Hair follicle dermal papilla cell (primary cell): ENCODE measurements around the gene TNPO1. TPM values are rescaled to one million over a fixed set of nuclear protein-coding genes. Genes with fewer than 3 reads are reported as not detected.

ENCODE experiments used
- small RNA-seq: library from RNA; depleted of rRNA; stranded (forward); fragments of <200 nt; gene quantifications from one replicate; pipeline ENCODE3, GENCODE V24; 2012
- total RNA-seq: library from RNA; depleted of rRNA; stranded (reverse); fragments of >200 nt; gene quantifications from 2 replicates; pipeline ENCODE4 v1.2.3, GENCODE V29; 2012

Gene TNPO1
- 223 and 234 TPM in 2 replicates for total RNA-seq

GRCh38 chr5:72816284-72817075 lies at the start of gene TNPO1:
Gene TNPO1, plus strand, starts transcription at chr5:72816661. Its CDS starts 77 bp downstream, at chr5:72816738.

DNA sequence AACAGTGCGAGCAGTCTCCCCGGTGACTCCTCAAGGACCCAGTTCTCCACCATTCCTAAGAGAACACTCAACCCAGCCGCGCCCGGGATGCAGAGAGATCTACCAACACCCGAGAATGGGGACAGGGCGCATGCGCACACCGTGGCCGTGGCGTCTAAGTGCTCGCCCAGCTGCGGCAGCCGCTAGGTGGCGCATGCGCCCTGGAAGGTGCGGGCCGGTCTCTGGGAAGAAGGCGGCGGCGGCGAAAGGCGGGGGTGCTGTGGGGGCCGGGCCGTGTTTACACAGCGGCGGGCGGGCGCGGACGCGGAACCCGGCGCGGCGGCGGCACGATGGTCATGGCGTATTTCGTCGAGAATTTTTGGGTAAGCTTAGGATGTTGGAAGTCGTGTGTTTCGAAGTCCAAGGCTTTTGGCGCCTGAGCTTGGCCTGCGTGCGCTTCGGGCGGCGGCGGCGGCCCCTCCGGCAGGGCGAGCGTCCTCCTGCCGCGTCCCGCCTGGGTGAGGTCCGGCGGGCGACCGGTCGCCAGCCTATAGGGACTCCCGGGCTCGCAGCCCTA lies 139.4 kb downstream of the TNPO1 start, which contains the start of gene FCHO2:
Gene FCHO2 (plus strand): TSS at position 274 of the 556 bp plus-strand sequence. CDS start 56 bp downstream, at position 330.

Small RNA genes within 50 kb of the gene (small RNA-seq; reads per million reads assigned to genes)
- gene MIR4804 (1.5 reads per million, percentile 35 among the genes with 10 or more reads in this experiment), gene RF00019 (not detected)

Other genes with a start within 250 kb of the TNPO1 start
- 29.9 and 30.7 TPM in 2 replicates for gene FCHO2, start 139.4 kb downstream of the TNPO1 start, total RNA-seq